ENCODE measurements around the gene PDE4DIP.
"Not testable (repeated sequence)": the region's sequence is repeated elsewhere in the genome, so short reads cannot be mapped to it uniquely, and the experiment has no call there.

PDE4DIP gene

GRCh38 chr1:149075505-149076127, 231.4 kb downstream of the PDE4DIP start:
- not testable (repeated sequence) for H3K4me1 ChIP-seq (ENCODE audit: control insufficient read depth, insufficient read depth, low read length)

More at GRCh38 chr1:149075505-149076127, 231.4 kb downstream of the PDE4DIP start:
- H3K4me3 ChIP-seq (ENCODE audit: low read length); H3K27me3 ChIP-seq (ENCODE audit: control insufficient read depth, insufficient read depth, low read length); H3K9me3 ChIP-seq (ENCODE audit: control insufficient read depth, insufficient read depth, low read length); H3K27ac ChIP-seq (ENCODE audit: low read length); H3K36me3 ChIP-seq (ENCODE audit: control insufficient read depth, insufficient read depth, low read length); DNase-seq (ENCODE audit: low read depth, low spot score): not testable (repeated sequence)
- no CpG with 5 or more reads among the region's 9 CpGs for WGBS (ENCODE audit: insufficient coverage, insufficient read length)

All from iPS DF 6.9 (cell line).